Measurements from ENCODE around the gene MCF2L. TPM values are rescaled to one million over a fixed set of nuclear protein-coding genes. Genes with fewer than 3 reads are reported as not detected.

MCF2L gene
- total RNA-seq, 1 donor from 2014 or later = 5.6 TPM

DNA sequence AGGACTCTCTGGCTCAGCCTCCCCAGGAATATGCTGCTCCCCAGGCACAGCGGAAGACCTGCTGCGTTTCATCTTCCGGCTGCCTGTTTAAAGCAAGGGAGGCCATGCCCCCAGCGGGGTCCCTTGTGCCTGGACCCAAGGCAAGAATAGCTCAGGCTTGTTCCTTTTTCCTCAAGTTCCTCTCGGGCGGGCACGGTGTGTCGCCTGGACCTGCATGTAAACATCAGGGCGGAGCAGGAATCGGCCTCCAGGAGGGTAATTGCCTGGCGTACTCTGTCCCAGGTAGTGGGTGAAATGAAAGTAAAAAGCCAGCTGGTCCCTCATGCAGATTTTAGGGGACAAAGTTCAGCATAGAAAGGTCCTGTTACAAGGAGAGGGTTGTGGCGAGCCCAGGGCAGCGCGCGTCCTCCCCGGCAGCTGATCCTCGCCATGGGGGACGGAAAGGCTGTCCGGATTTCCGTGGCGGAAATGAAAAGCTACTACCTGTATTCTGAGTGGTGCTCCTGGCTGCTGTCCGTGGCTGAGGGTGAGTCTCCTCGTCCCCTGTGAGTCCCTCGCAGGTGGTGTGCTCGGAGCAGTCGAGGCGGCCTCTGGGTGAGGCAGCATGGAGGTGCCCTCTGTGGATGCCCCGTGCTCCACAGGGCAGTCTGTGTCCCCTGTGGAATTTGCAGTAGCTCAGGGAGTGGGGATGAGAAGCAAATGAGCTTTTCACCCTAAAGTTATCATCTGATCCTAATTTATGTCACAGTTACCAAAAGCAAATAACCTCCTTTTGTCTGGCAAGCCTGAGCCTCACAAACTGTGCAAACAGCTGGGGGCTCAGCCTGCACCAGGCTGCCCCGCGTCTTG, 16.2 kb downstream of the MCF2L start:
- Mint-ChIP-seq H3K4me1 (ENCODE audit: unreplicated experiment) (no peaks in the 10 kb centered on the region), H3K27ac (ENCODE audit: unreplicated experiment) (no peak overlapping the region), H3K36me3 (ENCODE audit: unreplicated experiment) (no peaks in the 10 kb centered on the region), H3K9me3 (ENCODE audit: unreplicated experiment) (no peaks in the 10 kb centered on the region), H3K27me3 (ENCODE audit: unreplicated experiment) (peaks cover 19% of the 10 kb centered on the region), H3K4me3 (ENCODE audit: unreplicated experiment) (no peak overlapping the region)
- TF ChIP-seq CTCF (IDR thresholded peaks at IDR 0.05) = no peak
- DNase-seq (ENCODE audit: extremely low spot score, unreplicated experiment) = no peak

GRCh38 chr13:112985803-112986408, 16.9 kb downstream of the MCF2L start:
- no peak for DNase-seq (ENCODE audit: extremely low spot score, unreplicated experiment)
- Mint-ChIP-seq H3K4me1 (ENCODE audit: unreplicated experiment) (no peaks in the 10 kb centered on the region), H3K27me3 (ENCODE audit: unreplicated experiment) (peaks cover 20% of the 10 kb centered on the region), H3K4me3 (ENCODE audit: unreplicated experiment) (no peak overlapping the region), H3K9me3 (ENCODE audit: unreplicated experiment) (no peaks in the 10 kb centered on the region), H3K27ac (ENCODE audit: unreplicated experiment) (no peak overlapping the region), H3K36me3 (ENCODE audit: unreplicated experiment) (no peaks in the 10 kb centered on the region)
- no peak for TF ChIP-seq CTCF (IDR thresholded peaks at IDR 0.05)

DNA sequence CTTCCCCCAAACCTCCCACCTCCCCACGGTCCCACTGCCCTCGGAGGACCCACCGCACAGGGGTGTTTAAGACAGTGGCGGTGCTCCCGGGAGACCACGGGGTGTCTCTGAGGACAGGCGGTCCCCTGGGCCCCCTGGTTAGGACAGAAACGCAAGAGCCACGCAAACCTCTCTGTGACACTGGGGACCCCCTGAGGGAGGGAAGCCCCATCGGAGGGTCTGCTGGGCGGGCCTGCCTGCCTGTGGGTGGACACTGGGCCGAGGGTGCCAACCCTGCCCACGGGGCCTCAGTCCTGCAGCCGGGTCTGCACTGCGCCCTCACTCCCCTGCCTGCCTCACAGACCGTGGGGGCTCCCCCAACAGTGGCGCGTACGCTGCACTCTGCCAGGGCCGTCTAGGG, 17.5 kb downstream of the MCF2L start:
- Mint-ChIP-seq H3K4me1 (ENCODE audit: unreplicated experiment) (no peaks in the 10 kb centered on the region), H3K9me3 (ENCODE audit: unreplicated experiment) (no peaks in the 10 kb centered on the region), H3K27ac (ENCODE audit: unreplicated experiment) (no peak overlapping the region), H3K36me3 (ENCODE audit: unreplicated experiment) (no peaks in the 10 kb centered on the region), H3K4me3 (ENCODE audit: unreplicated experiment) (no peak overlapping the region), H3K27me3 (ENCODE audit: unreplicated experiment) (peaks cover 20% of the 10 kb centered on the region)
- DNase-seq (ENCODE audit: extremely low spot score, unreplicated experiment) = no peak
- TF ChIP-seq CTCF (IDR thresholded peaks at IDR 0.05) = no peak

- Mint-ChIP-seq H3K27me3 (ENCODE audit: unreplicated experiment) (peaks cover 22% of the 10 kb centered on the region), H3K9me3 (ENCODE audit: unreplicated experiment) (no peaks in the 10 kb centered on the region), H3K4me3 (ENCODE audit: unreplicated experiment) (no peak overlapping the region), H3K4me1 (ENCODE audit: unreplicated experiment) (no peaks in the 10 kb centered on the region), H3K36me3 (ENCODE audit: unreplicated experiment) (no peaks in the 10 kb centered on the region), H3K27ac (ENCODE audit: unreplicated experiment) (no peak overlapping the region)
- no peak for DNase-seq (ENCODE audit: extremely low spot score, unreplicated experiment)
- no peak for TF ChIP-seq CTCF (IDR thresholded peaks at IDR 0.05)
These were observed 18.1 kb downstream of the MCF2L start for GRCh38 chr13:112986946-112987681.

DNA sequence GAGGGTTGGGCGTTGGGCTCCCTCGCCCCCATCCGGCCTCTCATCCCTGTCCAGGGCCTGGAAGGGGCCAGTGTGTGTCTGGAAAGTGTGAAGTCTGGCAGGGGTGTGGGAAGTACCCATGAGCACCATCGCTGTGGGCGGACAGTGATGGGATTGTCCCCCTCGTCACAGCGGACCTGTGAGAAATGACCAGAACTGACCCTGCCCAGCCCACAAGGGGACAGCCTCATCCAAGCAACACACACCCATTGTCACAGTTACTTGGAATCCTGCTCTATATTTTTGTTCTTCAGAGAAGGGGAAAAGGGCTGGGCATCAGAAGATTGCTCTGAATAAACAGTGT, 18.6 kb downstream of the MCF2L start:
- no peaks in the 10 kb centered on the region for H3K4me1 Mint-ChIP-seq (ENCODE audit: unreplicated experiment)
- no peak for TF ChIP-seq CTCF (IDR thresholded peaks at IDR 0.05)
- H3K4me3 Mint-ChIP-seq (ENCODE audit: unreplicated experiment) = no peak overlapping the region
- DNase-seq (ENCODE audit: extremely low spot score, unreplicated experiment) = no peak
- H3K36me3 Mint-ChIP-seq (ENCODE audit: unreplicated experiment) = no peaks in the 10 kb centered on the region
- no peaks in the 10 kb centered on the region for H3K9me3 Mint-ChIP-seq (ENCODE audit: unreplicated experiment)
- H3K27ac Mint-ChIP-seq (ENCODE audit: unreplicated experiment) = no peak overlapping the region
- H3K27me3 Mint-ChIP-seq (ENCODE audit: unreplicated experiment) = peaks cover 24% of the 10 kb centered on the region

Measured in osteocyte (in vitro differentiated cells).